Uterus (tissue), 2 donors: ENCODE measurements around the gene SLC35G4.

Source experiments
- POLR2A ChIP-seq, 2 donors: fragments of 450-650 bp; IDR thresholded peaks; one replicate each; pipeline ENCODE4 v1.6.1; 2016; ENCODE audit warnings: antibody characterized with exemption in 2 of 2, mild to moderate bottlenecking in 1 of 2, moderate library complexity in 1 of 2
- TF ChIP-seq, protein P1 (sequence below), 4 experiments: fragments of 200-600 bp in 2 of 4; fragments of 450-650 bp in 2 of 4; sonication (generic) in 2 of 4; IDR thresholded peaks; one replicate each; pipeline ENCODE4 v1.5.1; 2016 to 2019; ENCODE audit warnings: antibody characterized with exemption in 4 of 4, mild to moderate bottlenecking in 2 of 4, moderate library complexity in 1 of 4

DNA sequence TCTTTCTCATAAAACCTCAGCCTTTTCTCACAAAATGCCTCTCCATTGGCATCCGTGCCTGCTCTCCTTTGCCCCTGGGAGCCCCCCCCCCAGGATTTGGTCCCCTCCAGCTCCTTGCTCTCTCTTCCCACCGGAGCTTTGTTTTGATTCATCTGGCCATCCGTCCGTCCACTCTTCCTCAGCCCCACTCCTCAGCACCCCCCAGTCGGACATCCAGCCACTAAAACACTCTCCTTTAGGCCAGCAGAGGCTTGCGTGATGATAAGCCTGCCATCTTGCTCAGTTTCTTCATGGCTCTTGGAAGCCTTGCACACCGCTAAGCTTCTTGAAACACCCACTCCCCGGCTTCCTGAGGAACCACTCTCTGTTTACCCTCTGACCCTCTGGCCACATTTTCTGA lies 48.2 kb downstream of the SLC35G4 start:
- TF ChIP-seq, protein P1, sequence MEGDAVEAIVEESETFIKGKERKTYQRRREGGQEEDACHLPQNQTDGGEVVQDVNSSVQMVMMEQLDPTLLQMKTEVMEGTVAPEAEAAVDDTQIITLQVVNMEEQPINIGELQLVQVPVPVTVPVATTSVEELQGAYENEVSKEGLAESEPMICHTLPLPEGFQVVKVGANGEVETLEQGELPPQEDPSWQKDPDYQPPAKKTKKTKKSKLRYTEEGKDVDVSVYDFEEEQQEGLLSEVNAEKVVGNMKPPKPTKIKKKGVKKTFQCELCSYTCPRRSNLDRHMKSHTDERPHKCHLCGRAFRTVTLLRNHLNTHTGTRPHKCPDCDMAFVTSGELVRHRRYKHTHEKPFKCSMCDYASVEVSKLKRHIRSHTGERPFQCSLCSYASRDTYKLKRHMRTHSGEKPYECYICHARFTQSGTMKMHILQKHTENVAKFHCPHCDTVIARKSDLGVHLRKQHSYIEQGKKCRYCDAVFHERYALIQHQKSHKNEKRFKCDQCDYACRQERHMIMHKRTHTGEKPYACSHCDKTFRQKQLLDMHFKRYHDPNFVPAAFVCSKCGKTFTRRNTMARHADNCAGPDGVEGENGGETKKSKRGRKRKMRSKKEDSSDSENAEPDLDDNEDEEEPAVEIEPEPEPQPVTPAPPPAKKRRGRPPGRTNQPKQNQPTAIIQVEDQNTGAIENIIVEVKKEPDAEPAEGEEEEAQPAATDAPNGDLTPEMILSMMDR (IDR thresholded peaks at IDR 0.05) = no peak
- TF ChIP-seq POLR2A (IDR thresholded peaks at IDR 0.05) = no peak
